CD4-positive, alpha-beta T cell treated with Interleukin-17A for 1 hour (primary cell): Measurements from ENCODE around the gene DDIT4L.
"Not testable (repeated sequence)": the region's sequence is repeated elsewhere in the genome, so short reads cannot be mapped to it uniquely, and the experiment has no call there.

Experiments used
- DNase-seq: peaks from one replicate; pipeline ENCODE4 v3.0.0-alpha.2; 2020

The DDIT4L gene

DNA sequence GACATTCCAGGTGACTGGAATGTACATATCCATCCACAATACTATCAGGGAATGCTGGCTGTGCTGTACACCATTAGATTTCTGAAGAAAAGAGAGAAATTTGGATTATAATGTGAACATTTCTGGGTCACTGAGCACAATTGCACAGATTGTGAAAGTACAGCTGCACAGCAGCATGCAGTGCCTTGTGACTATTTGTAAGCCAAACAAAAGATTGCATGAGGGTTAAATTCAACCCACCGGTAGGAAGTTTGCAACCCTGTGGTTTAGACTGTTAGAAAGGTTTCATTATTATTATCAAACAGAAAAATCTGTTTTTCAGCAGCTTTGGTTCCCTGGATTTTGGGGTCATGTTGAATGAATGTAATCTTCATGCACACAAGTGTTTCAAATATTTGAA, 24.5 kb downstream of the DDIT4L start:
- DNase-seq, result no peak

DNA sequence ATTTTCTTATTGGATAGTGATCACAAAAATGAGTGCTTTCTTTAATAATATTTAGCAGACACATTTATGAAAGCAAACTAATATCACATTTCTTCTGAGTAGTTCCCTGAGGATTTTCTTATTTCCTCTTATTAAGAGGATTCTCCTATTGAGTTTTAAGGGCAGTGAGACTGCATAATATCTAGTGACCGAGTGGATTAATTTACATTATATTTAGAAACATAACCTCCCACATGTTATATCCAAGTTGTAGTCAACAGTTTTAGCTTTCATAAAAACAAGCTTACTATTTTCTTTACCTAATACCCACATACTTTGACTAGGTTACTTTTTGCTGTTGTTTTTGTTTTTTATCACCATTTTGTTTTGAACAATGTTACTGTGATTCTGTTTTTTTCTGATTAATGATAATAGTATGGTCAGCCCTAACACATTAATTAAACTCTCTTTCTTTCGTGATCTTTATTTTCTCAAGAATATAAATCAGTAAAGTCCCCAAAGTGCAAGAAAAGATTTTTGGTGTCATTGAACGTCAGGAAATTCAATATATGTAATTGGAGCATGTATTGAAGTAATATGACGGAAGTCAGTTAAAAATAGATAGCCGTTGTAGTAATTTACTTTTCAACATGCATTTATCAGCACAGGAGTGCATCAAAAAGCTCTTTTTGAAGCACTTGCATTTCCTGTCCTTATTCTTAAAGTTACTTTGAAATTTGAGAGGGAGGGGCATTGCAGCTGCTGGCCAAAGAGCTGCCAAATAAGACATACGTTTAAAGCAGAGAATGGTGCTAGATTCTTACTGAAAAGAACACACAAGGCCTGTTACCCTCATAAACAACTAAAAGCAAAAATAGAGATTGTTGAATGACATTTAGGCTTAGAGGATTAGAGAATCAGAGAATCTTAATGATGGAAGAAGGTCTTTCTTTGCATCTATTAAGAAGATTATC, 25.2 kb downstream of the DDIT4L start:
- DNase-seq, result no peak

DNA sequence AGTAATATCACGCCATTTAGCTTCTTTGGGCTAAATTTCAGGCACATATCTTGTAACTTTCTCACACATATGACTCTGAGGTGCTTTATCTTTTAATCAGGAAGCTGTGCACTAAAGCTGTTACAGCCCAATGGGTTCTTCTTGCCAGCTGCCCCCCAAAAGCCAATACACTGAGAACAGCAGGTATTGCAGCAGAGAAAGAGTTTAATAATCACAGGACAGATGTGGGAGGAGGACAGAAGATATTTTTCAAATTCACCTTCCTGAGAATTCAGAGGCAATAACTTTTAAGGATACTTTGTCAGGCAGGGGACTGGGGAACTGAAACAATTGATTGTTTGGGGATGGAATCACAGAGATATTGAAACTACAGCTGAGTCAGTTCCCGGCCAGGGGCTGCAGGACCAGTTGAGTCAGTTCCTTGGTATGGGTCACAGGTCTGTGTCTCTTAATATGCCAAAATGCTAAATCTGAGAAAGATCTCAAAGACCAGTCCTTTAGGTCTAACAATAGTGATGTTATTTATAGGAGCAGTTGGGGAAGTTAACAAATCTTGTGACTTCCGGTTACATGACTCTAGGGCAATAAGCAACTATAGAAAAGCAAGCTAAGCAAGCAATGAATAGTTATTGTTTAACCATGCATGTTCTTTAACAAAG, 28.1 kb downstream of the DDIT4L start:
- no peak for DNase-seq

DNA sequence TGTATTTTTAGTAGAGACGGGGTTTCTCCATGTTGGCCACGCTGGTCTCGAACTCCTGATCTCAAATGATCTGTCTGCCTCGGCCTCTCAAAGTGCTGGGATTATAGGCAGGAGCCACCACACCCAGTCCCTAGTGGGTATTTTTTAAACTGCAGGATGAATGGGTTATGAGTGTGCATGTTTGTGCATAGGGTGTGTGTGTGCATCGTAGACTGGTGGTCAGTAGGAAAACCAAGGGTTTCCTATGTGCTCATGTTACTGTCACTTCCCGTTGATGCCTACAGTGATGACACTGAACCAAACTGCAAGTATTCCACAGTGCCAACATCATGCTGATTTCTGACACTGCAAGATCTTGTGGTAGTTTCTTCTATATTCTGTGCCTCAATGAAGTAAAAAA, 41.1 kb downstream of the DDIT4L start:
- DNase-seq, result no peak

DNA sequence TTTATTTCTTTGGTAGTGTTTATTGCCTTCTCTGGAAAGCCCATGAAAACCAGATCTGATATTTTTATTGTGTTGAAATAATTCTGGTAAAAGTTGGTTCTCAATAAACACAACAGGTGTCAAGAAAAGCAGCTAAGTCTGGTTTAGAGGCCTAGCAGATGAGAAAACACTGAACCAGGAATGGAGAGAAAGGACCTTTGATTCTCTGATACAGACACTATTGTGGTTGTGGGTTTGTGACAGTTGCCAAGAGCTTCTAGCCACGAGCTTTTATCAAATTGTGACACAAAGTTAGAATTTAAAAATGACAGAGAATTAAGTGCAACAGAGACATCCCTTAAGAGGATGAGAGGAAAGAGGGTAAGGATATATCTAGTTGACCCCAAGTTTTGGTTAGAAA, 42.6 kb downstream of the DDIT4L start:
- no peak for DNase-seq

DNA sequence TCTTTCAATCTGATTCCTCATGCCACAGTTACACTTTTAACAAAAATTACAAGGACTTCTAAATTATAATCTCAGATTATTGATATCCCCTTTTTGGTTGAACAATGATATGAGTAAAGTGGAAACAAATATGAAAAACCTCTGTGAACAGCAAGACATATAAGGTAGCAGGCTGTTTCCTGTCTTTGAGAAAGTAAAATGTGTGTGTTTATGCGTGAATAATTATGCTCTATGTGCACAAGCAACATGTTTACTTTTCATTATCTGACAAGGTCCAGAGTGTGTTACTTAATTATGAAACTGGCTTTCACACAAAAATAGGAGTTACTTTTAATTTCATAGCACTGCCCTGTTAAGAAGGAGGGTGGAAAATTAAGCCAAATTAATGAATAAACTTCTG, 43.1 kb downstream of the DDIT4L start:
- no peak for DNase-seq

GRCh38 chr4:100146756-100147155, 43.5 kb downstream of the DDIT4L start:
- no peak for DNase-seq

DNA sequence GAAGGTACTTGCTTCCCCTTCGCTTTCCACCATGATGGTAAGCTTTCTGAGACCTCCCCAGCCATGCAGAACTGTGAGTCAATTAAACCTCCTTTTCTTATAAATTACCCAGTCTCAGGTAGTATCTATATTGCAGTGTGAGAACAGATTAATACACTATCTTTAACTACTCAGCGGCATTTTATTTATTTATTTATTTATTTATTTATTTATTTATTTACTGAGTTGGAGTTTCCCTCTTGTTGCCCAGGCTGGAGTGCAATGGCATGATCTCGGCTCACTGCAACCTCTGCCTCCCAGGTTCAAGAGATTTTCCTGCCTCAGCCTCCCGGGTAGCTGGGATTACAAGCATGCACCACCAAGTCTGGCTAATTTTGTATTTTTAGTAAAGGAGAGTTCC, 52.9 kb downstream of the DDIT4L start:
- DNase-seq, result not testable (repeated sequence)
